HCT116 (cell line): ENCODE measurements around the gene TRIM29. TPM values are rescaled to one million over a fixed set of nuclear protein-coding genes. Genes with fewer than 3 reads are reported as not detected.

Experiments
- ATAC-seq: fragments of 200-7000 bp; cut with Tn5 transposase; 2 replicates; pipeline ENCODE4 v1.9.1; 2020; ENCODE audit warnings: mild to moderate bottlenecking, moderate library complexity
- BruUV-seq: library from RNA; stranded (reverse); fragments of 400-500 nt; replicated peaks from 2 replicates; lab custom pipeline; 2021; lab: Mats Ljungman, UMichigan
- CTCF ChIA-PET: fragments of 300-600 bp; sonication (Branson Sonifier 250); formaldehyde crosslinking; loops from one replicate; lab custom pipeline; 2021; ENCODE audit warnings: antibody characterized with exemption; lab: Charles Lee
- POLR2A ChIA-PET: fragments of 300-600, 350-600 bp; sonication (Branson Sonifier 250); formaldehyde crosslinking; loops from one replicate; lab custom pipeline; 2021; ENCODE audit warnings: antibody characterized with exemption; lab: Charles Lee
- RAD21 ChIA-PET, 2 experiments: fragments of 300-600 bp; sonication (Branson Sonifier 250); formaldehyde crosslinking; loops; one replicate each; lab custom pipeline; 2023; ENCODE audit warnings: low total read pairs in 2 of 2; ENCODE audit not compliant: uncharacterized antibody in 2 of 2, unreplicated experiment in 2 of 2, low non-redundant PET in 1 of 2; lab: Charles Lee
- DNase-seq: peaks from one replicate; pipeline ENCODE4 v3.0.0-alpha.2; 2010; ENCODE audit warnings: low read depth, low spot score
- H2AFZ ChIP-seq: fragments of 200-600 bp; shearing (Covaris generic), sonication (generic); 2 replicates; pipeline ENCODE4 v1.6.1; 2017; ENCODE audit warnings: low read depth, mixed run types, mixed read lengths, antibody characterized with exemption, low read length; ENCODE audit not compliant: poor library complexity, severe bottlenecking
- H3K27ac ChIP-seq: 2 replicates; pipeline ENCODE4 v1.5.1; 2012; ENCODE audit warnings: low read depth, low read length
- H3K27me3 ChIP-seq: fragments of 200-600 bp; sonication (generic); 2 replicates; pipeline ENCODE4 v1.6.1; 2016; ENCODE audit warnings: mixed run types, low read length, mixed read lengths; ENCODE audit not compliant: insufficient read depth
- H3K36me3 ChIP-seq, 2 experiments: fragments of 200-500 bp in 1 of 2; fragments of 200-600 bp in 1 of 2; sonication (Bioruptor generic) in 1 of 2; sonication (generic) in 1 of 2; 2 replicates each; pipeline versions ENCODE4 v1.5.1 to v1.6.1; 2014 to 2016; ENCODE audit warnings: low read length in 2 of 2, inconsistent platforms in 1 of 2, mixed read lengths in 1 of 2, mixed run types in 1 of 2; ENCODE audit not compliant: insufficient read depth in 2 of 2, control insufficient read depth in 1 of 2
- H3K4me1 ChIP-seq, 2 experiments: fragments of 200-600 bp in 1 of 2; sonication (generic) in 1 of 2; 2 replicates each; pipeline versions ENCODE4 v1.5.1 to v1.6.1; 2012 to 2017; ENCODE audit warnings: low read length in 2 of 2, inconsistent platforms in 1 of 2, mild to moderate bottlenecking in 1 of 2, mixed read lengths in 1 of 2, mixed run types in 1 of 2, moderate library complexity in 1 of 2; ENCODE audit not compliant: insufficient read depth in 2 of 2, control insufficient read depth in 1 of 2
- H3K4me2 ChIP-seq: fragments of 200-600 bp; sonication (generic); 2 replicates; pipeline ENCODE4 v1.6.1; 2017; ENCODE audit warnings: mixed run types, low read length, mixed read lengths
- H3K4me3 ChIP-seq, 2 experiments: fragments of 200-600 bp in 1 of 2; sonication (generic) in 1 of 2; replicated peaks in 1 of 2; 2 replicates each; pipeline ENCODE4 v1.5.1; 2011 to 2016; ENCODE audit warnings: low read length in 2 of 2, control low read depth in 1 of 2, low read depth in 1 of 2, mild to moderate bottlenecking in 1 of 2, mixed read lengths in 1 of 2, mixed run types in 1 of 2
- H3K79me2 ChIP-seq: fragments of 200-600 bp; sonication (generic); 2 replicates; pipeline ENCODE4 v1.6.1; 2017; ENCODE audit warnings: mild to moderate bottlenecking, mixed run types, low read length, moderate library complexity, mixed read lengths; ENCODE audit not compliant: insufficient read depth
- H3K9ac ChIP-seq: fragments of 200-600 bp; sonication (generic); 2 replicates; pipeline ENCODE4 v1.6.1; 2016; ENCODE audit warnings: low read length, mixed read lengths
- H3K9me2 ChIP-seq: fragments of 200-600 bp; sonication (generic), shearing (Covaris generic); 2 replicates; pipeline ENCODE4 v1.6.1; 2017; ENCODE audit warnings: mixed run types, mild to moderate bottlenecking, moderate library complexity; ENCODE audit not compliant: insufficient read depth
- H3K9me3 ChIP-seq, 2 experiments: fragments of 200-500 bp in 1 of 2; fragments of 200-600 bp in 1 of 2; sonication (Bioruptor generic) in 1 of 2; sonication (generic) in 1 of 2; 2 replicates each; pipeline ENCODE4 v1.6.1; 2014 to 2017; ENCODE audit warnings: low read length in 2 of 2, mixed read lengths in 2 of 2, inconsistent platforms in 1 of 2, low read depth in 1 of 2, mild to moderate bottlenecking in 1 of 2, mixed run types in 1 of 2, moderate library complexity in 1 of 2; ENCODE audit not compliant: control insufficient read depth in 1 of 2, insufficient read depth in 1 of 2
- H4K20me1 ChIP-seq: fragments of 200-600 bp; sonication (generic), shearing (Covaris generic); 2 replicates; pipeline ENCODE4 v1.6.1; 2017; ENCODE audit warnings: mixed run types, mild to moderate bottlenecking, moderate library complexity; ENCODE audit not compliant: insufficient read depth
- EGR1 ChIP-seq: IDR thresholded peaks from 2 replicates; pipeline ENCODE4 v1.6.1; 2012; ENCODE audit warnings: low read depth
- ELF1 ChIP-seq: IDR thresholded peaks from 2 replicates; pipeline ENCODE4 v1.6.1; 2012; ENCODE audit warnings: low read depth, borderline replicate concordance
- FOSL1 ChIP-seq: IDR thresholded peaks from 2 replicates; pipeline ENCODE4 v1.6.1; 2012; ENCODE audit warnings: low read depth
- POLR2A ChIP-seq: IDR thresholded peaks from 2 replicates; pipeline ENCODE4 v1.7.0; 2011; ENCODE audit warnings: borderline replicate concordance; ENCODE audit not compliant: insufficient read depth, insufficient read length; ENCODE audit errors: extremely low read depth
- RAD21 ChIP-seq: IDR thresholded peaks from 2 replicates; pipeline ENCODE4 v1.6.1; 2012; ENCODE audit warnings: low read depth, mild to moderate bottlenecking
- SIN3A ChIP-seq: IDR thresholded peaks from 2 replicates; pipeline ENCODE4 v1.6.1; 2012; ENCODE audit warnings: low read depth
- SRF ChIP-seq: IDR thresholded peaks from 2 replicates; pipeline ENCODE4 v1.6.1; 2012; ENCODE audit warnings: low read depth
- YY1 ChIP-seq: IDR thresholded peaks from 2 replicates; pipeline ENCODE4 v1.6.1; 2011; ENCODE audit warnings: low read length, low read depth, moderate library complexity, mild to moderate bottlenecking; ENCODE audit not compliant: insufficient replicate concordance; ENCODE audit errors: extremely low read depth
- ZFX ChIP-seq: fragments of 450-650 bp; IDR thresholded peaks from 2 replicates; pipeline ENCODE4 v1.6.1; 2017
- ZNF274 ChIP-seq: fragments of 200-500 bp; sonication (Bioruptor generic); IDR thresholded peaks from 2 replicates; pipeline ENCODE4 v1.6.1; 2014; ENCODE audit warnings: mild to moderate bottlenecking, low read depth, low read length, inconsistent platforms
- intact Hi-C: fragments of 100-400 bp; cut with micrococcal nuclease; formaldehyde crosslinking; loops from 2 replicates; pipeline ENCODE4 v1.10.0; 2022
- total RNA-seq: library from RNA; stranded (reverse); gene quantifications from one replicate; pipeline ENCODE4 v1.2.1, GENCODE V29; 2021; ENCODE audit not compliant: unreplicated experiment
- TF ChIP-seq, protein P1 (sequence below): IDR thresholded peaks from 2 replicates; pipeline ENCODE4 v1.6.1; 2012; ENCODE audit warnings: low read depth
- TF ChIP-seq, protein P2 (sequence below): IDR thresholded peaks from 2 replicates; pipeline ENCODE4 v1.6.1; 2011; ENCODE audit warnings: mild to moderate bottlenecking, low read length, moderate library complexity; ENCODE audit not compliant: insufficient replicate concordance; ENCODE audit errors: extremely low read depth
- TF ChIP-seq, protein P3 (sequence below), 3 experiments: fragments of 200-600 bp in 1 of 3; sonication (generic) in 1 of 3; IDR thresholded peaks in 2 of 3; conservative IDR thresholded peaks in 1 of 3; 2 replicates each; pipeline ENCODE4 v1.5.1; 2012 to 2017; ENCODE audit warnings: low read depth in 2 of 3, low read length in 2 of 3, antibody characterized with exemption in 1 of 3, borderline replicate concordance in 1 of 3, control low read depth in 1 of 3, mild to moderate bottlenecking in 1 of 3, mixed read lengths in 1 of 3, mixed run types in 1 of 3, moderate library complexity in 1 of 3; ENCODE audit not compliant: insufficient read depth in 1 of 3

TRIM29 gene
- total RNA-seq, 1 experiment from 2014 or later = 0.54 TPM

DNA sequence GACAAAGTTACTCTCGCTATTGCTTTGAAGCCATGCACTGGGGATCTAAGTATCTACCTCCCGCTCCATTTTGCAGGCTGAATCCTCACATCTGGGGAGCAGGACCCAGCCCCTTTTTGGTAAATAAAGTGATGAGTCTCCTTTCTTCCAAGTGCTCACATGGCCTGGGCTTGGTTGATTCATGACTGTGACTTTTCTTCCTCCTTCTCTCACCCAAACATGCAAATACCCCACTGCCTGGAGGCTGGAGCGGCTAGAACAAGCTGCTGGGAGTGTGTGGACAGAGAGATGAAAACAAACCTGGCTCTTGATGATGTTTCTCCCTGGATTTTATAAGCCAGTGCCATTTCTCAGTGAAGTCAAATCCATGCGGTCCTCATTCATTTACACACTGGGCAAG lies 72.7 kb downstream of the TRIM29 start:
- Histone ChIP-seq H3K27me3 (peaks cover 15% of the 10 kb centered on the region; the same call in 1 of the 2 replicates), H3K9me2 (no peaks in the 10 kb centered on the region)
- POLR2A ChIA-PET = no interaction called here

More for the DNA sequence above, 72.7 kb downstream of the TRIM29 start:
- intact Hi-C loops = no loop called here
- no peaks in the 10 kb centered on the region for H3K79me2 ChIP-seq
- BruUV-seq = no TSS peak
- TF ChIP-seq, protein P1, sequence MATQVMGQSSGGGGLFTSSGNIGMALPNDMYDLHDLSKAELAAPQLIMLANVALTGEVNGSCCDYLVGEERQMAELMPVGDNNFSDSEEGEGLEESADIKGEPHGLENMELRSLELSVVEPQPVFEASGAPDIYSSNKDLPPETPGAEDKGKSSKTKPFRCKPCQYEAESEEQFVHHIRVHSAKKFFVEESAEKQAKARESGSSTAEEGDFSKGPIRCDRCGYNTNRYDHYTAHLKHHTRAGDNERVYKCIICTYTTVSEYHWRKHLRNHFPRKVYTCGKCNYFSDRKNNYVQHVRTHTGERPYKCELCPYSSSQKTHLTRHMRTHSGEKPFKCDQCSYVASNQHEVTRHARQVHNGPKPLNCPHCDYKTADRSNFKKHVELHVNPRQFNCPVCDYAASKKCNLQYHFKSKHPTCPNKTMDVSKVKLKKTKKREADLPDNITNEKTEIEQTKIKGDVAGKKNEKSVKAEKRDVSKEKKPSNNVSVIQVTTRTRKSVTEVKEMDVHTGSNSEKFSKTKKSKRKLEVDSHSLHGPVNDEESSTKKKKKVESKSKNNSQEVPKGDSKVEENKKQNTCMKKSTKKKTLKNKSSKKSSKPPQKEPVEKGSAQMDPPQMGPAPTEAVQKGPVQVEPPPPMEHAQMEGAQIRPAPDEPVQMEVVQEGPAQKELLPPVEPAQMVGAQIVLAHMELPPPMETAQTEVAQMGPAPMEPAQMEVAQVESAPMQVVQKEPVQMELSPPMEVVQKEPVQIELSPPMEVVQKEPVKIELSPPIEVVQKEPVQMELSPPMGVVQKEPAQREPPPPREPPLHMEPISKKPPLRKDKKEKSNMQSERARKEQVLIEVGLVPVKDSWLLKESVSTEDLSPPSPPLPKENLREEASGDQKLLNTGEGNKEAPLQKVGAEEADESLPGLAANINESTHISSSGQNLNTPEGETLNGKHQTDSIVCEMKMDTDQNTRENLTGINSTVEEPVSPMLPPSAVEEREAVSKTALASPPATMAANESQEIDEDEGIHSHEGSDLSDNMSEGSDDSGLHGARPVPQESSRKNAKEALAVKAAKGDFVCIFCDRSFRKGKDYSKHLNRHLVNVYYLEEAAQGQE = no peak
- TF ChIP-seq ELF1 (no peak), SRF (no peak), FOSL1 (no peak), POLR2A (no peak), SIN3A (no peak), RAD21 (no peak), YY1 (no peak), ZNF274 (no peak), ZFX (no peak), EGR1 (no peak)
- TF ChIP-seq, protein P2, sequence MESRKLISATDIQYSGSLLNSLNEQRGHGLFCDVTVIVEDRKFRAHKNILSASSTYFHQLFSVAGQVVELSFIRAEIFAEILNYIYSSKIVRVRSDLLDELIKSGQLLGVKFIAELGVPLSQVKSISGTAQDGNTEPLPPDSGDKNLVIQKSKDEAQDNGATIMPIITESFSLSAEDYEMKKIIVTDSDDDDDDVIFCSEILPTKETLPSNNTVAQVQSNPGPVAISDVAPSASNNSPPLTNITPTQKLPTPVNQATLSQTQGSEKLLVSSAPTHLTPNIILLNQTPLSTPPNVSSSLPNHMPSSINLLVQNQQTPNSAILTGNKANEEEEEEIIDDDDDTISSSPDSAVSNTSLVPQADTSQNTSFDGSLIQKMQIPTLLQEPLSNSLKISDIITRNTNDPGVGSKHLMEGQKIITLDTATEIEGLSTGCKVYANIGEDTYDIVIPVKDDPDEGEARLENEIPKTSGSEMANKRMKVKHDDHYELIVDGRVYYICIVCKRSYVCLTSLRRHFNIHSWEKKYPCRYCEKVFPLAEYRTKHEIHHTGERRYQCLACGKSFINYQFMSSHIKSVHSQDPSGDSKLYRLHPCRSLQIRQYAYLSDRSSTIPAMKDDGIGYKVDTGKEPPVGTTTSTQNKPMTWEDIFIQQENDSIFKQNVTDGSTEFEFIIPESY = no peak
- TF ChIP-seq, protein P3, sequence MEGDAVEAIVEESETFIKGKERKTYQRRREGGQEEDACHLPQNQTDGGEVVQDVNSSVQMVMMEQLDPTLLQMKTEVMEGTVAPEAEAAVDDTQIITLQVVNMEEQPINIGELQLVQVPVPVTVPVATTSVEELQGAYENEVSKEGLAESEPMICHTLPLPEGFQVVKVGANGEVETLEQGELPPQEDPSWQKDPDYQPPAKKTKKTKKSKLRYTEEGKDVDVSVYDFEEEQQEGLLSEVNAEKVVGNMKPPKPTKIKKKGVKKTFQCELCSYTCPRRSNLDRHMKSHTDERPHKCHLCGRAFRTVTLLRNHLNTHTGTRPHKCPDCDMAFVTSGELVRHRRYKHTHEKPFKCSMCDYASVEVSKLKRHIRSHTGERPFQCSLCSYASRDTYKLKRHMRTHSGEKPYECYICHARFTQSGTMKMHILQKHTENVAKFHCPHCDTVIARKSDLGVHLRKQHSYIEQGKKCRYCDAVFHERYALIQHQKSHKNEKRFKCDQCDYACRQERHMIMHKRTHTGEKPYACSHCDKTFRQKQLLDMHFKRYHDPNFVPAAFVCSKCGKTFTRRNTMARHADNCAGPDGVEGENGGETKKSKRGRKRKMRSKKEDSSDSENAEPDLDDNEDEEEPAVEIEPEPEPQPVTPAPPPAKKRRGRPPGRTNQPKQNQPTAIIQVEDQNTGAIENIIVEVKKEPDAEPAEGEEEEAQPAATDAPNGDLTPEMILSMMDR (IDR thresholded peaks at IDR 0.05 in 2 of 3, conservative IDR thresholded peaks at IDR 0.05 in 1 of 3; ENCODE audit: borderline replicate concordance in 1 of 3, insufficient read depth in 1 of 3, low read depth in 2 of 3, low read length in 2 of 3) = no peak
- no peak overlapping the region for H3K4me2 ChIP-seq
- H3K9ac ChIP-seq = no peak overlapping the region
- ATAC-seq (no peak), DNase-seq (no peak)
- no peak overlapping the region for H3K4me3 ChIP-seq
- H3K9me3 ChIP-seq = no peaks in the 10 kb centered on the region
- no peak overlapping the region for H2AFZ ChIP-seq
- H3K27ac ChIP-seq = no peak overlapping the region
- ChIA-PET RAD21 (no interaction called here), CTCF (no interaction called here)
- H3K36me3 ChIP-seq = no peaks in the 10 kb centered on the region
- H4K20me1 ChIP-seq = no peaks in the 10 kb centered on the region
- no peaks in the 10 kb centered on the region for H3K4me1 ChIP-seq
